Measurements from ENCODE around the gene TSPO.

DNA sequence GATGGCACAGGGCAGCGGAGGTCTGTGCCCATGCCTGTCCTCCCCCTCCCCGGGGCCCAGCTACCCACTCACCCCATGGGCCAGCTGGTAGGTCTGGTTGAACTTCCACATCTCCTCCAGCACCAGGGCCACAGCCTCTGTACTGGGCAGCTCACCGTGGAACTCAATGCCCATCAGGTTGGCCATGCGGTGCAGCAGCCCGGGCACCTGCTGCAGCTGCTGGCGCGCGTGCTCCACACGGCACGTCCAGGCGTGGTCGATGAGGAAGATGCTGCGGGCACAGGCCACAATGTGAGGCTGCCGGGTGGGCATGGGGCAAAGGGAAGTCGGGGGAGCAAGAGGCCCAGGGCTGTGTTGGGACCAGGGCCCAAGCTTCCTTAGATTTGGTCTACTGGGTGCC is 29.3 kb downstream of the TSPO start:
- TF ChIP-seq, protein P1, sequence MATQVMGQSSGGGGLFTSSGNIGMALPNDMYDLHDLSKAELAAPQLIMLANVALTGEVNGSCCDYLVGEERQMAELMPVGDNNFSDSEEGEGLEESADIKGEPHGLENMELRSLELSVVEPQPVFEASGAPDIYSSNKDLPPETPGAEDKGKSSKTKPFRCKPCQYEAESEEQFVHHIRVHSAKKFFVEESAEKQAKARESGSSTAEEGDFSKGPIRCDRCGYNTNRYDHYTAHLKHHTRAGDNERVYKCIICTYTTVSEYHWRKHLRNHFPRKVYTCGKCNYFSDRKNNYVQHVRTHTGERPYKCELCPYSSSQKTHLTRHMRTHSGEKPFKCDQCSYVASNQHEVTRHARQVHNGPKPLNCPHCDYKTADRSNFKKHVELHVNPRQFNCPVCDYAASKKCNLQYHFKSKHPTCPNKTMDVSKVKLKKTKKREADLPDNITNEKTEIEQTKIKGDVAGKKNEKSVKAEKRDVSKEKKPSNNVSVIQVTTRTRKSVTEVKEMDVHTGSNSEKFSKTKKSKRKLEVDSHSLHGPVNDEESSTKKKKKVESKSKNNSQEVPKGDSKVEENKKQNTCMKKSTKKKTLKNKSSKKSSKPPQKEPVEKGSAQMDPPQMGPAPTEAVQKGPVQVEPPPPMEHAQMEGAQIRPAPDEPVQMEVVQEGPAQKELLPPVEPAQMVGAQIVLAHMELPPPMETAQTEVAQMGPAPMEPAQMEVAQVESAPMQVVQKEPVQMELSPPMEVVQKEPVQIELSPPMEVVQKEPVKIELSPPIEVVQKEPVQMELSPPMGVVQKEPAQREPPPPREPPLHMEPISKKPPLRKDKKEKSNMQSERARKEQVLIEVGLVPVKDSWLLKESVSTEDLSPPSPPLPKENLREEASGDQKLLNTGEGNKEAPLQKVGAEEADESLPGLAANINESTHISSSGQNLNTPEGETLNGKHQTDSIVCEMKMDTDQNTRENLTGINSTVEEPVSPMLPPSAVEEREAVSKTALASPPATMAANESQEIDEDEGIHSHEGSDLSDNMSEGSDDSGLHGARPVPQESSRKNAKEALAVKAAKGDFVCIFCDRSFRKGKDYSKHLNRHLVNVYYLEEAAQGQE (IDR thresholded peaks at IDR 0.05; ENCODE audit: insufficient read depth in 1 of 2, low read depth in 2 of 2, low read length in 1 of 2), result no peak
- TF ChIP-seq, protein P2, sequence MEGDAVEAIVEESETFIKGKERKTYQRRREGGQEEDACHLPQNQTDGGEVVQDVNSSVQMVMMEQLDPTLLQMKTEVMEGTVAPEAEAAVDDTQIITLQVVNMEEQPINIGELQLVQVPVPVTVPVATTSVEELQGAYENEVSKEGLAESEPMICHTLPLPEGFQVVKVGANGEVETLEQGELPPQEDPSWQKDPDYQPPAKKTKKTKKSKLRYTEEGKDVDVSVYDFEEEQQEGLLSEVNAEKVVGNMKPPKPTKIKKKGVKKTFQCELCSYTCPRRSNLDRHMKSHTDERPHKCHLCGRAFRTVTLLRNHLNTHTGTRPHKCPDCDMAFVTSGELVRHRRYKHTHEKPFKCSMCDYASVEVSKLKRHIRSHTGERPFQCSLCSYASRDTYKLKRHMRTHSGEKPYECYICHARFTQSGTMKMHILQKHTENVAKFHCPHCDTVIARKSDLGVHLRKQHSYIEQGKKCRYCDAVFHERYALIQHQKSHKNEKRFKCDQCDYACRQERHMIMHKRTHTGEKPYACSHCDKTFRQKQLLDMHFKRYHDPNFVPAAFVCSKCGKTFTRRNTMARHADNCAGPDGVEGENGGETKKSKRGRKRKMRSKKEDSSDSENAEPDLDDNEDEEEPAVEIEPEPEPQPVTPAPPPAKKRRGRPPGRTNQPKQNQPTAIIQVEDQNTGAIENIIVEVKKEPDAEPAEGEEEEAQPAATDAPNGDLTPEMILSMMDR (IDR thresholded peaks at IDR 0.05), result no peak

Measured in Panc1 (cell line).